Activated CD8-positive, alpha-beta T cell treated with anti-CD3 and anti-CD28 coated beads for 36 hours (primary cell): Measurements from ENCODE around the gene TP73. TPM values are rescaled to one million over a fixed set of nuclear protein-coding genes. Genes with fewer than 3 reads are reported as not detected.
A peak's percentile ranks its signal among the peaks of the same experiment; 100 is the strongest.

Source experiments
- ATAC-seq: fragments of 200-7000 bp; cut with Tn5 transposase; one replicate; pipeline ENCODE4 v1.10.0; 2021; ENCODE audit warnings: mild to moderate bottlenecking, moderate library complexity
- CTCF ChIA-PET: fragments of 350-600 bp; sonication (Branson Sonifier 250); formaldehyde crosslinking; loops from one replicate; lab custom pipeline; 2021; ENCODE audit warnings: antibody characterized with exemption; lab: Charles Lee
- POLR2A ChIA-PET: fragments of 350-600 bp; sonication (Branson Sonifier 250); formaldehyde crosslinking; loops from one replicate; lab custom pipeline; 2021; ENCODE audit warnings: antibody characterized with exemption; lab: Charles Lee
- DNase-seq: peaks from one replicate; pipeline ENCODE4 v3.0.0-alpha.2; 2020
- H3K27ac Mint-ChIP-seq: one replicate; pipeline ENCODE4 v1.8.0; 2021; ENCODE audit warnings: mild to moderate bottlenecking, mixed read lengths
- H3K27me3 Mint-ChIP-seq: one replicate; pipeline ENCODE4 v1.8.0; 2021; ENCODE audit warnings: mixed read lengths
- H3K36me3 Mint-ChIP-seq: one replicate; pipeline ENCODE4 v1.8.0; 2021; ENCODE audit warnings: low read depth, mixed read lengths
- H3K4me1 Mint-ChIP-seq: one replicate; pipeline ENCODE4 v1.8.0; 2021; ENCODE audit warnings: low read depth, mixed read lengths
- H3K4me3 Mint-ChIP-seq: one replicate; pipeline ENCODE4 v1.8.0; 2021; ENCODE audit warnings: mild to moderate bottlenecking, moderate library complexity, mixed read lengths
- H3K9me3 Mint-ChIP-seq: one replicate; pipeline ENCODE4 v1.8.0; 2021; ENCODE audit warnings: mixed read lengths
- intact Hi-C: fragments of 100-400 bp; cut with micrococcal nuclease; formaldehyde crosslinking; loops from one replicate; pipeline ENCODE4 v1.10.0; 2022
- total RNA-seq, 2 experiments: library from RNA; stranded (reverse); gene quantifications; one replicate each; pipeline ENCODE4 v1.2.3, GENCODE V29; 2021
- TF ChIP-seq, protein P1 (sequence below): fragments of 200-600 bp; IDR thresholded peaks from one replicate; pipeline ENCODE4 v1.8.0; 2022; ENCODE audit warnings: antibody characterized with exemption, mild to moderate bottlenecking

Gene TP73
- total RNA-seq, 2 experiments from 2014 or later: 0.60 to 0.68 TPM

DNA sequence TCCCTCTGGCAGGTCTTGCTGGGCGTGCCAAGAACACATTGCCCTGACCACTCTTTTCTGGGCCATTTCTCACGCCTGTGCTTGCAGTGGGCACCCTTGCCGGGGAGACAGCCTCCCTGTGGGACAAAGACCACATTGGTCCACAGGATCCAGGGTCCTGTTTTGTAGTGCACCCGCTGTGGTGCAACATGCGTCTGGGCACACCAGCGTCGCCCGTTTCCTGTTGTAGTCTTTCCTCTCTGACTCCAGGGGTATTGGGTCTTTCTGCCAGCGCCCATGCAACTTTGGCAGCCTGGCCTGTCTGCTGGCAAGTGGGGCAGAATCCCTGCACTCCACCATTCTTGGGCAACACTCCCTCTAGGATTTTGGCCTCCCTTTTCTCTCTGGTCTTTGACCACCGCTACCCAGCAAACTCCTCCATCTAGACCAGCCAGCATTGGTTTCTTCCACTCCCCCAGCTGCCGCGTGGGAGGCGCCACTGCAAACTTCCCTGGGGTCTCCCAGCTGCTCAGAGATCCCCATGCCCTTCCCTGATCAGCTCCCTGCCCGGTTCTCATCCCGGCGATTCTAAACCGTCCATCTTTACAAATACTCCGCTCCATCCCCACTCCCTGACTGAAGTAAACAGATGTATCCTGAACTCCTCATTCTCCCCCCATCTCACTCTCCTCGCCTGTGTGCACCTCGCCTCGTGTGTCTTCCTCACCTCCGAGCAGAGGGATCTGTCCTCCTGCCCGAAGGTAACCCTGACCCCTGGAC is 28.7 kb upstream of the TP73 start:
- Mint-ChIP-seq H3K27me3 (no peaks in the 10 kb centered on the region), H3K36me3 (no peaks in the 10 kb centered on the region), H3K4me1 (peaks cover 27% of the 10 kb centered on the region), H3K4me3 (peak overlapping the region; percentile 85), H3K9me3 (no peaks in the 10 kb centered on the region), H3K27ac (peak overlapping the region; percentile 73)
- intact Hi-C loops: no loop called here
- TF ChIP-seq, protein P1, sequence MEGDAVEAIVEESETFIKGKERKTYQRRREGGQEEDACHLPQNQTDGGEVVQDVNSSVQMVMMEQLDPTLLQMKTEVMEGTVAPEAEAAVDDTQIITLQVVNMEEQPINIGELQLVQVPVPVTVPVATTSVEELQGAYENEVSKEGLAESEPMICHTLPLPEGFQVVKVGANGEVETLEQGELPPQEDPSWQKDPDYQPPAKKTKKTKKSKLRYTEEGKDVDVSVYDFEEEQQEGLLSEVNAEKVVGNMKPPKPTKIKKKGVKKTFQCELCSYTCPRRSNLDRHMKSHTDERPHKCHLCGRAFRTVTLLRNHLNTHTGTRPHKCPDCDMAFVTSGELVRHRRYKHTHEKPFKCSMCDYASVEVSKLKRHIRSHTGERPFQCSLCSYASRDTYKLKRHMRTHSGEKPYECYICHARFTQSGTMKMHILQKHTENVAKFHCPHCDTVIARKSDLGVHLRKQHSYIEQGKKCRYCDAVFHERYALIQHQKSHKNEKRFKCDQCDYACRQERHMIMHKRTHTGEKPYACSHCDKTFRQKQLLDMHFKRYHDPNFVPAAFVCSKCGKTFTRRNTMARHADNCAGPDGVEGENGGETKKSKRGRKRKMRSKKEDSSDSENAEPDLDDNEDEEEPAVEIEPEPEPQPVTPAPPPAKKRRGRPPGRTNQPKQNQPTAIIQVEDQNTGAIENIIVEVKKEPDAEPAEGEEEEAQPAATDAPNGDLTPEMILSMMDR: no peak
- POLR2A ChIA-PET: interaction anchor here (1.4 kb wide), 1 partner anchor 28 kb away, joined by 3 read pairs; no protein-coding TSS in a partner anchor
- DNase-seq (no peak), ATAC-seq (no peak)
- CTCF ChIA-PET: interaction anchor here (1.1 to 5.7 kb wide), 6 partner anchors 59 to 171 kb away, joined by 3 to 34 read pairs (median 4); no protein-coding TSS in a partner anchor

DNA sequence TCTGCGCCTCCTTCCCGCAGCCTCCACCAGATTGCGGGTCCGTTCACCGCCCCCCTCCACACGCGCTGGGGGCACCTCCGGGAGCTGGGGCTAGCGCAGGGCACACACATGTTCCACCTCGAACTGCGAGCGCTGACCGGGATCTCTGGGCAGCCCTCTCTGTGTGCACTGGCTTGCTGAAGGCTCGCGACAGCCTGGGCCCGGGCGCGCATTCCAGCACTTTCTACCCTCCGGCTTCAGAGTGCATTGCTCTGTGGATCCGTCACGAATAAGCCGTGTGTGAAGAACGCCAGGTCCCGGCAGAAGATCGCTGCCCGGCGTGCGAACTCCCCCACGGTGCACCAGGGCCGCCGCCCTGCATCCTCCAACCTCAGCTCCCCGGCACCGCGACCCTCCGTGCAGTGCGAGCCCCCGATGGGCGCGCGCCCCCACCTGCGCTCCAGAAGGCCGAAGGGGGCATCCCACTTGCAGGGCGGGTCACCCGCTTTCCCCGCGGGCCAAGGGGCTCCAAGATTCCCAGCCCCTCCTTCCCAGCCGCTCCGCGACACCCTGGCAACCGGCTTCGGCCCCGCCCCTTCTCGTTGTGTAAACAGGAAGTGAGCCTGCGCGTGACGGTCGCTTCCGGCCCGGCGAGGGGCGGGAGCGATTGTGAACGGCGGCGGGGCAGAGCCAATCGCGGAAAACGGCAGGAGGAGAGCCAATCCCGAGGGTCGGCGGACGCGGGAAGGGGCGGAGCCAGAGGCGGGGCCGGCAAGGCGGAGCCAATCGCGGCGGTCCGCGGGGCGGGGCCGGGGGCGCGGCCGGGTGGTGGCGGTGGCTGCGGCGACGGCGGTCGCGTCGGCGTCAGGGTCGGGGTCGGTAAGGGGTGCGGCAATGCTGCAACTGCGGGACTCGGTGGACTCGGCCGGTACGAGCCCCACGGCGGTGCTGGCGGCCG is 27.8 kb upstream of the TP73 start, which contains the start of gene TPRG1L:
Gene TPRG1L, plus strand, starts transcription at position 816 of the 937 bp plus-strand sequence. Its CDS starts 58 bp downstream, at position 874.
- CTCF ChIA-PET: interaction anchor here (1.1 kb wide), 1 partner anchor 134 kb away, joined by 3 read pairs; no protein-coding TSS in a partner anchor
- Mint-ChIP-seq H3K27ac (peak within 1 kb of the TSS; percentile 73), H3K4me3 (peak within 1 kb of the TSS; percentile 85), H3K27me3 (no peaks in the 10 kb centered on the region), H3K4me1 (peaks cover 21% of the 10 kb centered on the region), H3K9me3 (no peaks in the 10 kb centered on the region), H3K36me3 (no peaks in the 10 kb centered on the region)
- peak; percentile 99 for ATAC-seq
- peak; percentile 98 for DNase-seq
- intact Hi-C loops: no loop called here
- TF ChIP-seq, protein P1: no peak
- POLR2A ChIA-PET: no interaction called here

DNA sequence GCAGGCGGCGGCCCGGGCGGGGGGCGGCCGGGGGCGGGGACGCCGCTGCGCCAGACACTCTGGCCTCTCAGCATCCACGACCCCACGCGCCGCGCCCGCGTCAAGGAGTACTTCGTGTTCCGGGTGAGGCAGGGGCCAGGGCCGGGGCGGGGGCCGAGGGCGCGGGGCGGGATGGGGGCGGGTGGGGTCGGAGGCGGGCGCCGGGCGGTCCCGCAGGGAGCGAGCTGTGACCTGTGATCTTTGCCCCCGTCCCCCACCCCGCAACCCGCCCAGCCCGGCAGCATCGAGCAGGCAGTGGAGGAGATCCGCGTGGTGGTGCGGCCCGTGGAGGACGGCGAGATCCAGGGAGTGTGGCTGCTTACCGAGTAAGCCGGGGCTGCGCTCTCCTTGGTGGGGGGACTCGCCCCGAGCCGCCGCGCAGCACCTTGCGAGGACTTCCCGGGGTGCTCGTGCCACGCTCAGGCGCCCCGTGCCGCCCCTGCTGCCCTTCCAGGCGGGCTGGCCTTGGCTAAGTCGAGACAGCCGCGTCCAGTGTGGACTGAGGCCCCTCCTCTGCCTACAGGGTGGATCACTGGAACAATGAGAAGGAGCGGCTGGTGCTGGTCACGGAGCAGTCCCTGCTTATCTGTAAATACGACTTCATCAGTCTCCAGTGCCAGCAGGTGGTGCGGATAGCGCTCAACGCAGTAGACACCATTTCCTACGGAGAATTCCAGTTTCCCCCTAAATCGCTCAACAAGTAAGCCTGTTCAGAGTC is 27.0 kb upstream of the TP73 start:
- ChIA-PET POLR2A (no interaction called here), CTCF (interaction anchor here (1.2 to 1.7 kb wide), 4 partner anchors 25 to 172 kb away, joined by 3 to 5 read pairs (median 4); partner anchors contain the start of gene WRAP73)
- DNase-seq (peak; percentile 37), ATAC-seq (peak; percentile 6)
- H3K4me3 Mint-ChIP-seq: peak overlapping the region; percentile 85
- H3K4me1 Mint-ChIP-seq: peaks cover 21% of the 10 kb centered on the region
- intact Hi-C loops: no loop called here
- H3K9me3 Mint-ChIP-seq: no peaks in the 10 kb centered on the region
- H3K27me3 Mint-ChIP-seq: no peaks in the 10 kb centered on the region
- TF ChIP-seq, protein P1: no peak
- peak overlapping the region; percentile 16 for H3K27ac Mint-ChIP-seq
- H3K36me3 Mint-ChIP-seq: no peaks in the 10 kb centered on the region

DNA sequence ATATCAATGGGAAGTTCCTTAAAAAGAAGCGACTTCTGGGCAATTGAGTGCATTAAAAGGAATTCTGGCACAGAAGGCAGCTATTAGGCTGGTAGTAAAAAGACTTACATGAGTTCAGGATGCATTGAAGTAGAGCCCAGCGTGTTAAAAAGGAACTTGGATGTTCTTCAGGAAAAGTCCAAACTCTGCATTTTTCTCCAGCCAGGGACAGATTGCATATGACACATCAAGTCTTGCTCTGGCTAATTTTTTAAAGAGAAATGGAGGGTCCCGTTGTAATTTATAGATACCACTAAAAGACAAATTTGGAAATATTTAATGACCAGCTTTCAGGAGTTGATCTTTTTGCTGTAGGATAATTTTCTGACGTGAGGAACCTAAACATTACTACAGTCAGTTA is 26.3 kb upstream of the TP73 start:
- ChIA-PET POLR2A (no interaction called here), CTCF (interaction anchor here (0.9 to 1.7 kb wide), 7 partner anchors 9 to 173 kb away, joined by 3 to 5 read pairs (median 4); partner anchors contain the start of gene WRAP73)
- TF ChIP-seq, protein P1: no peak
- no peaks in the 10 kb centered on the region for H3K27me3 Mint-ChIP-seq
- H3K27ac Mint-ChIP-seq: peak overlapping the region; percentile 16
- no peaks in the 10 kb centered on the region for H3K9me3 Mint-ChIP-seq
- H3K36me3 Mint-ChIP-seq: no peaks in the 10 kb centered on the region
- ATAC-seq (no peak), DNase-seq (no peak)
- intact Hi-C loops: no loop called here
- peak overlapping the region; percentile 85 for H3K4me3 Mint-ChIP-seq
- H3K4me1 Mint-ChIP-seq: peaks cover 18% of the 10 kb centered on the region
